Measurements from ENCODE around the gene CPEB1.
A peak's percentile ranks its signal among the peaks of the same experiment; 100 is the strongest.
"Not testable (repeated sequence)": the region's sequence is repeated elsewhere in the genome, so short reads cannot be mapped to it uniquely, and the experiment has no call there.

CPEB1 gene

DNA sequence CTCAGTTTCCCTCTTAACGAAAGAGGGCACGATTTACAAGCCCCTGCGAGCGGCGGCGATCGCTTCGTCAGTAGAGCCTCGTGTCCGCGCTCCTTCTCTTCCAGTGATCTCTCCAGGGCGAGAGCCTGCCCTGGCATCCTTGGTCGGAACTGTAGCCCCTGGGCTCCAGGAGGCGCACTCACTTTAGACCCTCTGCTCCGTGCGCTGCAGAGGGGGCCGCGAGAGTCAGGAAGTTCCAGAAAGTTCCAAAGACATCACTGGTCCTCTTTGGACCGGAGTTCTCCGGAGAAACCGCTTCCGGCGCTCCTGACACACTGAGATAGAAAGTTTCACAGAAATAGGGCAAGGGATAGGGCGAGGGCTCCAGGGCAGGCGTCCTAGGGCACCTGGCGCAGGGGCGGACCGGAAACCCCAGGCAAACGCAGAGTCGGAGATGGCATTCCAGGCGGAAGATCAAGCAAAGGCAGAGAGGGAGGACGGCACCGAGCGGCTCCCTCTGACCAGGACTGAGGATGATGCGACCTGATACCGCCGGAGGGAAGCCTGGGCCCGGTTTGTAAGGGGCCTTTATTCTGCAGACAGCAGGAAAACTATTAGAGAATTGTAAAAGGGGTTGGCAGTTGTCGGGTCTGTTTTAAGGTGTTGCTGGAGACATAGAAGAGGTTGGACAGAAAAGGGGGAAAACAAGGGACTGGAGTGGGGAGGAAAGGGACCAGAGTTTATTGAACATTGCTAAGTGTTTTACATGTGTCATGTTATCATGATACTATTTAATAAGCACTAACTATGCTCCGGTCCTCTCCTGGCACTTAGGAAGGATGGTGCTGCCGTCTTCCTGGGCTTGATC, 1.3 kb upstream of the CPEB1 start:
- DNase-seq: no peak

- peak; percentile 3 for DNase-seq
Observed at GRCh38 chr15:82647835-82648256, 683 bp upstream of the CPEB1 start.

- DNase-seq: peak; percentile 69
Observed at GRCh38 chr15:82646250-82647044, 716 bp downstream of the CPEB1 start.

GRCh38 chr15:82644967-82645852, 2.0 kb downstream of the CPEB1 start:
- not testable (repeated sequence) for DNase-seq

DNA sequence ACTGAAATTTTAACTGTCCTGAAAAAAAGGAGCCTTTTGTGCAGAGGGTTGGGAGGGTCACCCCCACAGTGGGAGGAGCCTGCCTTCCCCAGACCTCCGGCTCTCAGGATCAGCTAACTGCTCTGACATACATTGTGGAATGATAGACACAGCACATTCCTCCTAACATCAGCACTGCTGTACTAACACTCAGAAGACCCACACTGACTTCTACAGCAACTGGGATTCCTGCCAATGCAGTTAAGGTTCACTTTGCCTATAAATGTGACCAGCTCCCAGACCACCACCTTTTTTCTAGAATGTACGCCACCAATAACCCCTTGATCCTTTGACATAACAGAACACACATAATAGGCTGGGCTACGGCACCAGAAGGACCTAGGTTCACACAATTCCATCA, 3.2 kb downstream of the CPEB1 start:
- no peak for DNase-seq

GRCh38 chr15:82642656-82643055, 4.5 kb downstream of the CPEB1 start:
- no peak for DNase-seq

DNA sequence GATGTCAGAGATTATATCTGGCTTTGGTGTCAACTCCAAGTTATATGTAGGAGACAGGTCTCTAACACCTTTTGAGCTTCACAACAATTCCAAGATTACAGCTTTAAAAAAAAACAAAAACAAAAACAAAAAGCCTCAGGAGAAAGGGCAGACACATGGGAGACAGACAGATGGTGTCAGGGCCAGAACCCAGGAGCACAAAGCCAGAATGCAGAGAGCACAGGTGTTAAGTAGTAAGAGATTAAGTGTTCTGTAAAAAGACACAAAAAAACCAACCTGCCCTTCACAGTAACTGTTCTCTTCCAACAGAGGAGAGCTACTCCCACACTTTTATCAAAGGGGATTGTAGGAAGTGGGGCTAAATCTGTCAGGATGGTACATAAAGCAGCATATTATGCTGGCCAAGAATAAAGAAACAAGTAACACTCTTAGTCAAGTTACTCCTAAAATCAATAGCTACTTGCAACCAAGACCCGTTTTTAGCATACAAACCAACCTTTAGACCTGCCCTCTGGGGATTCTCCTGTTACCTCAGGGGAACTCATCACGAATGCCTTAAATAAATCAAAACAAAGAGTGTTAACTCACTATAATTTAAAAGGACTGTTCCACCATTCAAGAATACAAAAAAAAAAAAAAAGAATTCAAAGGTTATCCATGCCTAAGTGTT, 5.9 kb downstream of the CPEB1 start:
- peak; percentile 17 for DNase-seq

GRCh38 chr15:82640672-82641071, 6.5 kb downstream of the CPEB1 start:
- no peak for DNase-seq

GRCh38 chr15:82635798-82636197, 11.4 kb downstream of the CPEB1 start:
- DNase-seq: no peak

GRCh38 chr15:82630033-82630432, 17.1 kb downstream of the CPEB1 start:
- no peak for DNase-seq

DNA sequence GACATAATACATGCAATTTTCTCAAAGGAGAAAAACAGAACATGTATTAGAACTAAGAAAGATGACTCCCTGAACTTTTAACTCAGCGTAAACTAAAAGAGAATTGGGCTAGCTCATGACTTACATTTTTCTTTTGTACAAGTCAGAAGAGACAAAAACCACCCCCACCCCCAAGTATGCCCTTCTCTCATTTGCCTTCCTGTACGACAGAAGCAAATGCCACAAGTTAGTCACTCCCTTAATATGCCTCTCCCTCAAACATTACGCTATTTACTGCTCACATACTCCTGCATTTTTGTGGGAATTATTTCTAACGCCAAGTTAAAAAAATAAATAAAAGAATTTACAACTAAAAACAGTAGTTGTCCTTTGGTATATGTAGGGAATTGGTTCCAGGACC, 22.0 kb downstream of the CPEB1 start:
- DNase-seq: no peak

GRCh38 chr15:82624438-82624837, 22.7 kb downstream of the CPEB1 start:
- DNase-seq: no peak

DNA sequence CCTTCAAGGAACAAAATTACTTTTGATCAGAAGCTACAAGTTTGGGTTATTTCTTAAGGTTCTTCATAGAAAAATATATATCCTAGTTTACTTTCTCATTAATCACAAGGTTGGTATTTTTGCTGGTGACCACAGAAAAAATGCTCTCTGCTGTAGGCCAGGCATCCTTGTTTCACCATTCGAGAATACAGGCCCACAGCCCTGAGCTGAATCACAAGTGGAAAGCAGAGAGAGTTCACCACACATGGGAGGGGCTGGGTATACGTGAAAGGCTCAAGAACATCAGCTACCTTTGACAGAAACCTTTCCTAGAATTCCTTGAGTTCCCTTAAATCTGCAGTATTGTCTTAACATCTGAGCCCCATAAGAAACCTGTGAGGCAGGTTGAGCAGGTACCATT, 23.2 kb downstream of the CPEB1 start:
- no peak for DNase-seq

DNA sequence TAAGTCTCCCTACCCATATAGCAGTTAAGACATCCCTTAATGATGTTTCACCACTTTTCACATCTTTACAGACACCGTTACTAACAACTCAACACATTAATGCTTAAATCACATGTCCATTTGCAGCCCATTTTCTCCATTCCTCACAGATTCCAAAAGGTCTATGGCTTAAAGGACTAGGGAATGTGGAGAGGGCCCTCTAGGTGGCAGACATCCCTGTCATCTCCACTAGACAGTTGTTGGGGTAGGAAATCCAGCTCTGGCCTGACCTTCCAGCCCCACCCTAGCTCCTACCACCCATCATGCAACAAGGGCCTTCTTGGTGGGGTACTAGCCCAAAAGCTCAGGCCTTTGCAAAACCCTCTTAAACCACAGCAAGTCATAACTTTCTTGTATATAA, 25.2 kb downstream of the CPEB1 start:
- no peak for DNase-seq

GRCh38 chr15:82613747-82614146, 33.4 kb downstream of the CPEB1 start:
- DNase-seq: no peak

DNA sequence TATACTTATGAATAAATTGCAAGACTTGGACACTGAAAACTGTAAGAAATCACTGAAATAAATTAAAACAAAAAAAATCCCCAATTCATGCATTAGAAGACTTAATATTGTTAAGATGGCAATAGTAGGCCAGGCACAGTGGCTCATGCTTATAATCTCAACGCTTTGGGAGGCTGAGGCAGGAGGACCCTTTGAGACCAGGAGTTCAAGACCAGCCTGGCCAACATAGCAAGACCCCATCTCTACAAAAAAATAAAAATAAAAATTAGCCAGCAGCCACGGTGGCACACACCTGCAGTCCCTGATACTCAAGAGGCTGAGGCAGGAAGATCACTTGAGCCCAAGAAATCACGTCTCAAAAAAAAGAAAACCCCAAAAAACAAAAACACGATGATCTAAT, 35.8 kb downstream of the CPEB1 start:
- DNase-seq: no peak

DNA sequence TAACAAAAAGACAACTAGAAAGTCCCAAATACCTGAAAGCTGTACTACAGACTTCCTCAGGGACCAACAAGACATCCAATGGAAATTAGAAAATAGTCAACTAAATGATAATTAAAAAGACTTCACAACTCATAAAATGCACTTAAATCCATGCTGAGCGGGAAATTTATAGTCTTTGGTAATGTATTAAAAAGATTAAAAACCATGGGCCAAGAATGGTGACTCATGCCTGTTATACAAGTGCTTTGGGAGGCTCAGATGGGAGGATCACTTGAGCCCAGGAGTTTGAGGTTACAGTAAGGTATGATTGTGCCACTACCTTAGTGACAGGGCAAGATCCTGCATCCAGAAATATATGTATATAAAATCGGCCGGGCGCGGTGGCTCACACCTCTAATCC, 45.0 kb downstream of the CPEB1 start:
- no peak for DNase-seq

DNA sequence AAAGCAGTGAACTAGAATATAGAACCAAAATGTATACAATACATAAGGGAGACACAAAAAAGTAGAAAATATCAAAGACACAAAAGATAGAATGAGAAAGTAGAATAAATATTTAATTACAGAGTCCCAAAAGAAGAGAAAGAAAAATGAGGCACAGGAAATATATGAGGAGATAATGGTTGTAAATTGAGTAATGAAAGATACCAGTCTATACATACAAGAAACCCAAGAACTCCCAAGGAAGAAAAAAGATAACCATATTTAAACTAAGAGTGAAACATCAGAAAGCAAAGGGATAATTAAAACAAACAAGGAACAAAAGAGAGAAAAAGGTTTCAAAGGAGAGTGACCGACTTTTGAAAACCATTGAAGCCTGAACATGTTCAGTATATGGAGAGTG, 47.3 kb downstream of the CPEB1 start:
- DNase-seq: no peak

GRCh38 chr15:82597815-82598214, 49.3 kb downstream of the CPEB1 start:
- no peak for DNase-seq

DNA sequence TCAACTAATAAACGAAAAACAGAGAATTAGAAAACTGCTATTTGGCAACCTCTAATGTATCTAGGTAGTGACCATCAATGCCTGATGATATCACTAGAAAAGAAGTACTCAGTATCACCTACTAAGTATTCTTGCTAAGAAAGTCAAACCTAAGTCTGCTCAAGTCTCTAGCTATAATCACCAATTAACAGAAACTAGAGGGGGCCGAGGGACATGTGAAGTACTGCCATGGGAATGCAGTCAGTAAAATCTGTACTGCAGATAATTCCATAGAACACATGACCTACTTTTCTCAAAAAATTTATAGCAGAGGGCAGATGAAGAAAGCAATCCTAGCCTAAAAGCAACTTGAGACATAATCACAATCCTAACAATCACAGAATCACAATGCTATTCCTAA, 51.4 kb downstream of the CPEB1 start:
- no peak for DNase-seq

DNA sequence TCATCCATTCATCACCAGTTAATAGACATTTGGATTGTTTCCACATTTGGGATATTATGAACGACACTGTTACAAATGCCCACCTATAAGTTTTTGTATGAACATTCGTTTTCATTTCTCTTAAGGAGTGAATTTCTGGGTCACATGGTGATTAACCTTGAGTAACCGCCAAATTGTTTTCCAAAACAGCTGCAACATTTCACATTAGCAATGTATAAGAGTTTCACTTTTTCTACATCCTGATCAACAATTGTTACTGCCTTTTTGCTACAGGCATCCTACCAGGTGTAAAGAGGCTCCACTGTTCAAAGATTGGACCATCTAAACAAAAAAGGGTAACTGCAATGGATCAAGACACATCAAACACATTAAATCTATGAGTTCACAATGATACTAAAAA, 52.0 kb downstream of the CPEB1 start:
- DNase-seq: no peak

GRCh38 chr15:82587805-82588204, 59.4 kb downstream of the CPEB1 start:
- no peak for DNase-seq

DNA sequence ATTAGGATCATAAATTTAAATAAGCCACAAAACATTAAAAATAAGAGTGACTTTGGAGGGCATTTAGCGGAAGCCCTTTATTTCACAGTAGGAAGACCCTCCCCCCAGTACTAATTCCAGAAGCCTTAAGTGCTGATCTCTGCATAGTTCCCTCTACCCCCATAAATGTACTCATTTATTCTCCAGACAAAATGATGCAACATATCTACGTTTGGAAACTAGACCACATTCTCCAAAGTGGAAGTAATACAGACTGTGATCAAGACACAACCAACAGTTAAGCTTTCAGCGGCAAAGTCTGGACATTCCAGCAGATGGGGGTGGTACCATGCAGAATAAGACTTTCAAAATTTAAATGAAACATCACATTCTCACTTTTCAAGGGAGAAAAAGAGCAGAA, 62.1 kb downstream of the CPEB1 start:
- no peak for DNase-seq

Data from NCI-H1436 (cell line).